ENCODE data around the gene POU5F1.

POU5F1 gene

GRCh38 chr6:31152781-31153180, 17.7 kb downstream of the POU5F1 start:
- no peaks in the 10 kb centered on the region for H3K27me3 ChIP-seq (ENCODE audit: insufficient read depth, low read depth)
- H3K9ac ChIP-seq: no peak overlapping the region
- H3K4me2 ChIP-seq: no peak overlapping the region
- H3K27ac ChIP-seq: no peak overlapping the region
- no peaks in the 10 kb centered on the region for H3K36me3 ChIP-seq (ENCODE audit: insufficient read depth)
- H3K4me1 ChIP-seq (ENCODE audit: low read depth, poor library complexity, severe bottlenecking): peaks cover 8% of the 10 kb centered on the region
- no peaks in the 10 kb centered on the region for H3K79me2 ChIP-seq (ENCODE audit: insufficient read depth, low read depth)
- no peaks in the 10 kb centered on the region for H4K20me1 ChIP-seq (ENCODE audit: insufficient read depth)
- no peak overlapping the region for H3K4me3 ChIP-seq (IDR thresholded peaks at IDR 0.05; ENCODE audit: insufficient read depth, low read depth, low read length)
- no peak for TF ChIP-seq CTCF (conservative IDR thresholded peaks at IDR 0.05; ENCODE audit: low read depth, low read length)
- no peak overlapping the region for H2AFZ ChIP-seq (ENCODE audit: low read depth)

- H3K27ac ChIP-seq: no peak overlapping the region
These were observed 20.5 kb downstream of the POU5F1 start for GRCh38 chr6:31149827-31150447.

GRCh38 chr6:31145386-31145785, 25.1 kb downstream of the POU5F1 start:
- no peak overlapping the region for H3K4me2 ChIP-seq
- H3K36me3 ChIP-seq (ENCODE audit: insufficient read depth): no peaks in the 10 kb centered on the region
- H2AFZ ChIP-seq (ENCODE audit: low read depth): no peak overlapping the region
- no peak for TF ChIP-seq CTCF (conservative IDR thresholded peaks at IDR 0.05; ENCODE audit: low read depth, low read length)
- H3K4me1 ChIP-seq (ENCODE audit: low read depth, poor library complexity, severe bottlenecking): no peaks in the 10 kb centered on the region
- no peak overlapping the region for H3K4me3 ChIP-seq (IDR thresholded peaks at IDR 0.05; ENCODE audit: insufficient read depth, low read depth, low read length)
- no peak overlapping the region for H3K27ac ChIP-seq
- no peaks in the 10 kb centered on the region for H3K79me2 ChIP-seq (ENCODE audit: insufficient read depth, low read depth)
- H3K27me3 ChIP-seq (ENCODE audit: insufficient read depth, low read depth): no peaks in the 10 kb centered on the region
- H4K20me1 ChIP-seq (ENCODE audit: insufficient read depth): no peaks in the 10 kb centered on the region
- no peak overlapping the region for H3K9ac ChIP-seq

More at GRCh38 chr6:31149827-31150447, 20.5 kb downstream of the POU5F1 start:
- no peak overlapping the region for H3K4me3 ChIP-seq (IDR thresholded peaks at IDR 0.05; ENCODE audit: insufficient read depth, low read depth, low read length)
- H3K9ac ChIP-seq: no peak overlapping the region
- TF ChIP-seq CTCF (conservative IDR thresholded peaks at IDR 0.05; ENCODE audit: low read depth, low read length): no peak
- H3K27me3 ChIP-seq (ENCODE audit: insufficient read depth, low read depth): no peaks in the 10 kb centered on the region
- H3K79me2 ChIP-seq (ENCODE audit: insufficient read depth, low read depth): no peaks in the 10 kb centered on the region
- no peaks in the 10 kb centered on the region for H4K20me1 ChIP-seq (ENCODE audit: insufficient read depth)
- H3K4me1 ChIP-seq (ENCODE audit: low read depth, poor library complexity, severe bottlenecking): no peaks in the 10 kb centered on the region
- H3K36me3 ChIP-seq (ENCODE audit: insufficient read depth): no peaks in the 10 kb centered on the region
- no peak overlapping the region for H3K4me2 ChIP-seq
- no peak overlapping the region for H2AFZ ChIP-seq (ENCODE audit: low read depth)

GRCh38 chr6:31144970-31145340, 25.5 kb downstream of the POU5F1 start:
- no peak overlapping the region for H3K27ac ChIP-seq
- no peaks in the 10 kb centered on the region for H3K36me3 ChIP-seq (ENCODE audit: insufficient read depth)
- no peaks in the 10 kb centered on the region for H4K20me1 ChIP-seq (ENCODE audit: insufficient read depth)
- H3K27me3 ChIP-seq (ENCODE audit: insufficient read depth, low read depth): no peaks in the 10 kb centered on the region
- H3K9ac ChIP-seq: no peak overlapping the region
- no peaks in the 10 kb centered on the region for H3K79me2 ChIP-seq (ENCODE audit: insufficient read depth, low read depth)
- TF ChIP-seq CTCF (conservative IDR thresholded peaks at IDR 0.05; ENCODE audit: low read depth, low read length): no peak
- H3K4me3 ChIP-seq (IDR thresholded peaks at IDR 0.05; ENCODE audit: insufficient read depth, low read depth, low read length): no peak overlapping the region
- no peak overlapping the region for H3K4me2 ChIP-seq
- no peak overlapping the region for H2AFZ ChIP-seq (ENCODE audit: low read depth)
- H3K4me1 ChIP-seq (ENCODE audit: low read depth, poor library complexity, severe bottlenecking): no peaks in the 10 kb centered on the region
